ENCODE results near the gene CAMK2D. TPM values are rescaled to one million over a fixed set of nuclear protein-coding genes. Genes with fewer than 3 reads are reported as not detected.
"Not testable (repeated sequence)": the region's sequence is repeated elsewhere in the genome, so short reads cannot be mapped to it uniquely, and the experiment has no call there.

CAMK2D gene
- total and polyA plus RNA-seq, 2 donors (not counting 1 experiment from before 2014, with no cell fraction given), result 120 to 262 TPM

DNA sequence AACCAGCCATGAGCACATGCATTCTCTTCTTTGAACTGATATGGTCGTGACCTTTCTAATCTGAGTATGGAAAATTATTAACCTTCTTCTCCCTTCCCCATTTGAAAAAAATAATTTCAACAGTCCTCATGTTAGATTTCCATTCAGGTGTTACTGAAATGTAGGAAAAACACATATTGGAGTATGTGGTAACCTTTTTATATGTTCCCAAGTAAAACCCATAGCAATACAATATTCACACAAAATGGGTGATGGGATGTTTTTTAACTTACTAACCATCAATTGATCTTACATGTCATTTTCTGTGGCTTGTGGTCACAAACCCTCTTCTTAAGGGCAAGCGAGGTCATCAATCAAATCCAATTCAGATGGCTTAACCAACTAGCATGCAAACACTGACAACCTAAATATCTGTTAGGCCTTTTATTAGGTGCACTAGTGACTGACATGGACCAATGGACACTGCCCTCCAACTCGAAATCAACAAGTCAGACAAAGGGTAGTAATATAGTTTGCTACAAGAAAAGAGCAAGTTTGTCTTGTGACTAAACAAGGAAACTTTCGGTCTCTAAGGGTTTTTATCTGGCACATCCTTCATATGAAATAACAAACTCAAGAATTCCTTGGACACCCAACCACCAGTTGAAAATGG lies 74.3 kb downstream of the CAMK2D start:
- no peak overlapping the region for H2AFZ ChIP-seq (ENCODE audit: low read length)
- TF ChIP-seq EZH2 (IDR thresholded peaks at IDR 0.05; ENCODE audit: low read length, missing control alignments), result no peak
- TF ChIP-seq, protein P1, sequence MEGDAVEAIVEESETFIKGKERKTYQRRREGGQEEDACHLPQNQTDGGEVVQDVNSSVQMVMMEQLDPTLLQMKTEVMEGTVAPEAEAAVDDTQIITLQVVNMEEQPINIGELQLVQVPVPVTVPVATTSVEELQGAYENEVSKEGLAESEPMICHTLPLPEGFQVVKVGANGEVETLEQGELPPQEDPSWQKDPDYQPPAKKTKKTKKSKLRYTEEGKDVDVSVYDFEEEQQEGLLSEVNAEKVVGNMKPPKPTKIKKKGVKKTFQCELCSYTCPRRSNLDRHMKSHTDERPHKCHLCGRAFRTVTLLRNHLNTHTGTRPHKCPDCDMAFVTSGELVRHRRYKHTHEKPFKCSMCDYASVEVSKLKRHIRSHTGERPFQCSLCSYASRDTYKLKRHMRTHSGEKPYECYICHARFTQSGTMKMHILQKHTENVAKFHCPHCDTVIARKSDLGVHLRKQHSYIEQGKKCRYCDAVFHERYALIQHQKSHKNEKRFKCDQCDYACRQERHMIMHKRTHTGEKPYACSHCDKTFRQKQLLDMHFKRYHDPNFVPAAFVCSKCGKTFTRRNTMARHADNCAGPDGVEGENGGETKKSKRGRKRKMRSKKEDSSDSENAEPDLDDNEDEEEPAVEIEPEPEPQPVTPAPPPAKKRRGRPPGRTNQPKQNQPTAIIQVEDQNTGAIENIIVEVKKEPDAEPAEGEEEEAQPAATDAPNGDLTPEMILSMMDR (conservative IDR thresholded peaks at IDR 0.05 in 1 of 2, IDR thresholded peaks at IDR 0.05 in 1 of 2; ENCODE audit: low read depth in 1 of 2, low read length in 2 of 2), result no peak
- peaks cover 14% of the 10 kb centered on the region for H3K4me1 ChIP-seq (ENCODE audit: control insufficient read depth, extremely low read depth, insufficient read depth, low read length)
- DNase-seq (ENCODE audit: low read depth in 2 of 2), result peak; percentile 64 to 88
- H3K36me3 ChIP-seq (ENCODE audit: control insufficient read depth, insufficient read depth, low read length), result no peaks in the 10 kb centered on the region
- H4K20me1 ChIP-seq (ENCODE audit: control insufficient read depth, extremely low read depth, insufficient read depth, low read length), result no peaks in the 10 kb centered on the region
- no peak overlapping the region for H3K4me2 ChIP-seq (ENCODE audit: extremely low read depth, insufficient read depth, low read length)
- no peak overlapping the region for H3K9ac ChIP-seq (ENCODE audit: insufficient read depth, low read length)
- no peak overlapping the region for H3K27ac ChIP-seq (ENCODE audit: insufficient read depth, low read length)
- H3K9me3 ChIP-seq (ENCODE audit: control insufficient read depth, insufficient read depth, low read depth, low read length), result no peaks in the 10 kb centered on the region
- no peaks in the 10 kb centered on the region for H3K27me3 ChIP-seq (ENCODE audit: control insufficient read depth, insufficient read depth, low read length)
- peaks cover 60% of the 10 kb centered on the region for H3K79me2 ChIP-seq (ENCODE audit: control insufficient read depth, insufficient read depth, low read length)
- no peak overlapping the region for H3K4me3 ChIP-seq (replicated peaks in 1 of 4; ENCODE audit: control extremely low read depth in 1 of 4, insufficient read depth in 1 of 4, low read depth in 3 of 4, low read length in 4 of 4)

GRCh38 chr4:113685157-113685556 lies 76.4 kb downstream of the CAMK2D start:
- DNase-seq (ENCODE audit: low read depth in 2 of 2), result not testable (repeated sequence)

DNA sequence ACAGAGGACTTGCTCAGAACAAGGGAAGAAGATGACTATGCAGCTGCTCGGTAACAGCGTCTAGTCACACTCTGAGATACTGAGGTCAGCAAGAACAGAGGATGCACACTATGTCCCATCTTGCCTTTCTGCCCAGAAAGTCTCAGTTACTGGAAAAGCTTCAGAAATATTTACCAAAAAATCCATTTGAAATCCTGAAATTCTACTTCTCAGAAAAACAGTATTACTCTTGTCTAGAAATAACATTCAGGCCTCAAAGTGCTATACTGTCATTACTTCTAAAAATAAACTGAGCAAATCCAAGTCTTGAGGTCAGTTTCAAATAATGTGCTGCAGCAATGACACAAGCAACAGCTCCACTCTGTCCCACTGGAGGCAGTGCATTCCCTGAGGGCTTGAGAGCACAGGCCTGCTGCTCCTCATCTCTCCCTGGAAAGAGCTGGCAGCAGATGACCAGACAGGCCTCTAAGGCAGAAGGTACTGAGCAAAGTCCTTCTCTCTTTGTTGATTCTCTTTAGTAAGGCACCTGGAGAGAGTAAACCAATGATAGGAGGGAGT lies 76.9 kb downstream of the CAMK2D start:
- H3K27ac ChIP-seq (ENCODE audit: insufficient read depth, low read length), result peak overlapping the region; percentile 60
- peaks cover 14% of the 10 kb centered on the region for H3K4me1 ChIP-seq (ENCODE audit: control insufficient read depth, extremely low read depth, insufficient read depth, low read length)
- H3K36me3 ChIP-seq (ENCODE audit: control insufficient read depth, insufficient read depth, low read length), result no peaks in the 10 kb centered on the region
- peaks cover 57% of the 10 kb centered on the region for H3K79me2 ChIP-seq (ENCODE audit: control insufficient read depth, insufficient read depth, low read length)
- no peak for TF ChIP-seq EZH2 (IDR thresholded peaks at IDR 0.05; ENCODE audit: low read length, missing control alignments)
- TF ChIP-seq, protein P1 (conservative IDR thresholded peaks at IDR 0.05 in 1 of 2, IDR thresholded peaks at IDR 0.05 in 1 of 2; ENCODE audit: low read depth in 1 of 2, low read length in 2 of 2), result peak; percentile 15 to 46
- no peak overlapping the region for H3K4me3 ChIP-seq (replicated peaks in 1 of 4; ENCODE audit: control extremely low read depth in 1 of 4, insufficient read depth in 1 of 4, low read depth in 3 of 4, low read length in 4 of 4)
- peak overlapping the region; percentile 40 for H3K4me2 ChIP-seq (ENCODE audit: extremely low read depth, insufficient read depth, low read length)
- DNase-seq (ENCODE audit: low read depth in 2 of 2), result peak; percentile 72 to 74
- no peak overlapping the region for H3K9ac ChIP-seq (ENCODE audit: insufficient read depth, low read length)
- no peaks in the 10 kb centered on the region for H3K9me3 ChIP-seq (ENCODE audit: control insufficient read depth, insufficient read depth, low read depth, low read length)
- H3K27me3 ChIP-seq (ENCODE audit: control insufficient read depth, insufficient read depth, low read length), result no peaks in the 10 kb centered on the region
- no peaks in the 10 kb centered on the region for H4K20me1 ChIP-seq (ENCODE audit: control insufficient read depth, extremely low read depth, insufficient read depth, low read length)
- H2AFZ ChIP-seq (ENCODE audit: low read length), result no peak overlapping the region

More at GRCh38 chr4:113685157-113685556, 76.4 kb downstream of the CAMK2D start:
- Histone ChIP-seq H3K4me1 (ENCODE audit: control insufficient read depth, extremely low read depth, insufficient read depth, low read length) (peaks cover 14% of the 10 kb centered on the region), H3K79me2 (ENCODE audit: control insufficient read depth, insufficient read depth, low read length) (peaks cover 59% of the 10 kb centered on the region), H3K4me2 (ENCODE audit: extremely low read depth, insufficient read depth, low read length) (peak overlapping the region; percentile 30), H3K27ac (ENCODE audit: insufficient read depth, low read length) (peak overlapping the region; percentile 60)
- H3K9me3 ChIP-seq (ENCODE audit: control insufficient read depth, insufficient read depth, low read depth, low read length); H3K4me3 ChIP-seq (replicated peaks in 1 of 4; ENCODE audit: control extremely low read depth in 1 of 4, insufficient read depth in 1 of 4, low read depth in 3 of 4, low read length in 4 of 4); H4K20me1 ChIP-seq (ENCODE audit: control insufficient read depth, extremely low read depth, insufficient read depth, low read length); H3K36me3 ChIP-seq (ENCODE audit: control insufficient read depth, insufficient read depth, low read length); H3K9ac ChIP-seq (ENCODE audit: insufficient read depth, low read length); H3K27me3 ChIP-seq (ENCODE audit: control insufficient read depth, insufficient read depth, low read length); H2AFZ ChIP-seq (ENCODE audit: low read length): not testable (repeated sequence)

All from fibroblast of lung (primary cell).